ENCODE results near the gene FOSB. TPM values are rescaled to one million over a fixed set of nuclear protein-coding genes. Genes with fewer than 3 reads are reported as not detected.
A peak's percentile ranks its signal among the peaks of the same experiment; 100 is the strongest.
"Not testable (repeated sequence)": the region's sequence is repeated elsewhere in the genome, so short reads cannot be mapped to it uniquely, and the experiment has no call there.

Gene FOSB
- total and polyA plus RNA-seq, 4 donors, result 0.18 to 1.3 (median 0.40) TPM

GRCh38 chr19:45508861-45509691, 41.3 kb downstream of the FOSB start:
- Histone ChIP-seq H3K4me1 (ENCODE audit: control insufficient read depth in 4 of 4, insufficient read depth in 4 of 4, low read length in 3 of 4) (peaks cover 3 to 35% (median 21%) of the 10 kb centered on the region in 4 donors), H3K9ac (ENCODE audit: low read depth in 1 of 2, low read length in 2 of 2) (peak overlapping the region; percentile 22 to 48), H3K9me3 (ENCODE audit: control insufficient read depth in 4 of 4, low read length in 3 of 4) (no peaks in the 10 kb centered on the region), H3K27ac (ENCODE audit: low read depth in 1 of 2, low read length in 2 of 2) (peak overlapping the region; percentile 88 to 89), H3K27me3 (ENCODE audit: control insufficient read depth in 4 of 4, insufficient read depth in 4 of 4, low read length in 3 of 4) (no peaks in the 10 kb centered on the region), H3K36me3 (ENCODE audit: control insufficient read depth in 4 of 4, insufficient read depth in 3 of 4, low read depth in 1 of 4, low read length in 3 of 4) (no peaks in the 10 kb centered on the region), H3K4me3 (ENCODE audit: low read depth in 1 of 3, low read length in 3 of 3) (peak overlapping the region; percentile 18 to 96 (median 79))
- no peak for DNase-seq (ENCODE audit: low spot score)
- 7% methylated on average over 28 of the region's 28 CpGs for WGBS
- no peak for TF ChIP-seq EGR1 (IDR thresholded peaks at IDR 0.05; ENCODE audit: low read depth in 2 of 2)
- no peak for TF ChIP-seq RXRA (IDR thresholded peaks at IDR 0.05)
- peak in 1 of 2 donors; percentile 32 for TF ChIP-seq GABPA (IDR thresholded peaks at IDR 0.05 in 1 of 2, conservative IDR thresholded peaks at IDR 0.05 in 1 of 2)
- TF ChIP-seq NR2F2 (IDR thresholded peaks at IDR 0.05), result peak; percentile 85

GRCh38 chr19:45509692-45510015, 41.9 kb downstream of the FOSB start:
- H3K27ac ChIP-seq (ENCODE audit: low read depth in 1 of 2, low read length in 2 of 2), result peak overlapping the region; percentile 61 to 88
- DNase-seq (ENCODE audit: low spot score), result no peak
- H3K4me1 ChIP-seq (ENCODE audit: control insufficient read depth in 4 of 4, insufficient read depth in 4 of 4, low read length in 3 of 4), result peaks cover 8 to 41% (median 26%) of the 10 kb centered on the region in 4 donors
- H3K36me3 ChIP-seq (ENCODE audit: control insufficient read depth in 4 of 4, insufficient read depth in 3 of 4, low read depth in 1 of 4, low read length in 3 of 4), result no peaks in the 10 kb centered on the region
- TF ChIP-seq EGR1 (IDR thresholded peaks at IDR 0.05; ENCODE audit: low read depth in 2 of 2) (no peak), REST (IDR thresholded peaks at IDR 0.05) (no peak), CTCF (IDR thresholded peaks at IDR 0.05; ENCODE audit: low read depth, low read length, missing input control) (no peak), HNF4G (IDR thresholded peaks at IDR 0.05) (no peak), RXRA (IDR thresholded peaks at IDR 0.05) (no peak), FOXA1 (IDR thresholded peaks at IDR 0.05) (no peak)
- peak overlapping the region in 2 of 3 donors; percentile 39 to 96 for H3K4me3 ChIP-seq (ENCODE audit: low read depth in 1 of 3, low read length in 3 of 3)
- WGBS, result 7% methylated on average over 3 of the region's 3 CpGs
- no peaks in the 10 kb centered on the region for H3K9me3 ChIP-seq (ENCODE audit: control insufficient read depth in 4 of 4, low read length in 3 of 4)
- peak overlapping the region; percentile 22 to 29 for H3K9ac ChIP-seq (ENCODE audit: low read depth in 1 of 2, low read length in 2 of 2)
- no peaks in the 10 kb centered on the region for H3K27me3 ChIP-seq (ENCODE audit: control insufficient read depth in 4 of 4, insufficient read depth in 4 of 4, low read length in 3 of 4)

- not testable (repeated sequence) for DNase-seq (ENCODE audit: low spot score); H3K4me3 ChIP-seq (ENCODE audit: low read depth in 1 of 3, low read length in 3 of 3); H3K27me3 ChIP-seq (ENCODE audit: control insufficient read depth in 4 of 4, insufficient read depth in 4 of 4, low read length in 3 of 4); H3K9ac ChIP-seq (ENCODE audit: low read depth in 1 of 2, low read length in 2 of 2); H3K9me3 ChIP-seq (ENCODE audit: control insufficient read depth in 4 of 4, low read length in 3 of 4); H3K36me3 ChIP-seq (ENCODE audit: control insufficient read depth in 4 of 4, insufficient read depth in 3 of 4, low read depth in 1 of 4, low read length in 3 of 4)
- WGBS, result 83% methylated on average over 11 of the region's 11 CpGs
- peak overlapping the region in 1 of 2 donors; percentile 12 for H3K27ac ChIP-seq (ENCODE audit: low read depth in 1 of 2, low read length in 2 of 2)
- peaks cover 13 to 46% (median 31%) of the 10 kb centered on the region in 4 donors for H3K4me1 ChIP-seq (ENCODE audit: control insufficient read depth in 4 of 4, insufficient read depth in 4 of 4, low read length in 3 of 4)
Observed at GRCh38 chr19:45510352-45510751, 42.6 kb downstream of the FOSB start.

Measured in liver (tissue), 9 donors.